MCF 10A (cell line): ENCODE data around the gene BAZ2A. TPM values are rescaled to one million over a fixed set of nuclear protein-coding genes. Genes with fewer than 3 reads are reported as not detected.

Source experiments
- BruUV-seq: library from RNA; stranded (reverse); fragments of 400-500 nt; replicated peaks from 2 replicates; lab custom pipeline; 2021; lab: Mats Ljungman, UMichigan
- CTCF ChIA-PET: fragments of 300-600 bp; sonication (Branson Sonifier 250); formaldehyde crosslinking; extraction: SDS; loops from one replicate; lab custom pipeline; 2021; ENCODE audit warnings: antibody characterized with exemption, inconsistent platforms; lab: Yijun Ruan, JAX
- POLR2A ChIA-PET: fragments of 300-600, 350-650 bp; sonication (Branson Sonifier 250); formaldehyde crosslinking; extraction: SDS; loops from one replicate; lab custom pipeline; 2020; ENCODE audit warnings: antibody characterized with exemption, inconsistent platforms; lab: Yijun Ruan, JAX
- DNase-seq: peaks from one replicate; pipeline ENCODE4 v3.0.0-alpha.2; 2018; ENCODE audit not compliant: unreplicated experiment
- H3K27ac Mint-ChIP-seq: one replicate; pipeline ENCODE4 v1.8.0; 2022; ENCODE audit warnings: mild to moderate bottlenecking, low read depth, mixed read lengths; ENCODE audit not compliant: unreplicated experiment
- H3K27me3 Mint-ChIP-seq: one replicate; pipeline ENCODE4 v1.8.0; 2022; ENCODE audit warnings: mixed read lengths; ENCODE audit not compliant: insufficient read depth, unreplicated experiment
- H3K36me3 Mint-ChIP-seq: one replicate; pipeline ENCODE4 v1.8.0; 2022; ENCODE audit warnings: mild to moderate bottlenecking, moderate library complexity, mixed read lengths; ENCODE audit not compliant: insufficient read depth, unreplicated experiment
- H3K4me1 Mint-ChIP-seq: one replicate; pipeline ENCODE4 v1.8.0; 2022; ENCODE audit warnings: mixed read lengths; ENCODE audit not compliant: insufficient read depth, unreplicated experiment
- H3K4me3 Mint-ChIP-seq: one replicate; pipeline ENCODE4 v1.8.0; 2022; ENCODE audit warnings: mild to moderate bottlenecking, moderate library complexity, mixed read lengths; ENCODE audit not compliant: unreplicated experiment
- H3K9me3 Mint-ChIP-seq: one replicate; pipeline ENCODE4 v1.8.0; 2022; ENCODE audit warnings: mixed read lengths; ENCODE audit not compliant: unreplicated experiment
- intact Hi-C: fragments of 100-400 bp; cut with micrococcal nuclease; formaldehyde crosslinking; loops from 2 replicates; pipeline ENCODE4 v1.14.1; 2022
- total RNA-seq: library from RNA; stranded (reverse); gene quantifications from 2 replicates; pipeline ENCODE4 v1.2.3, GENCODE V29; 2022
- TF ChIP-seq, protein P1 (sequence below): fragments of 200-600 bp; IDR thresholded peaks from one replicate; pipeline ENCODE4 v1.8.0; 2022; ENCODE audit warnings: antibody characterized with exemption, mild to moderate bottlenecking; ENCODE audit not compliant: unreplicated experiment

Gene BAZ2A
- total RNA-seq, 1 experiment from 2014 or later, result 87.3 TPM

DNA sequence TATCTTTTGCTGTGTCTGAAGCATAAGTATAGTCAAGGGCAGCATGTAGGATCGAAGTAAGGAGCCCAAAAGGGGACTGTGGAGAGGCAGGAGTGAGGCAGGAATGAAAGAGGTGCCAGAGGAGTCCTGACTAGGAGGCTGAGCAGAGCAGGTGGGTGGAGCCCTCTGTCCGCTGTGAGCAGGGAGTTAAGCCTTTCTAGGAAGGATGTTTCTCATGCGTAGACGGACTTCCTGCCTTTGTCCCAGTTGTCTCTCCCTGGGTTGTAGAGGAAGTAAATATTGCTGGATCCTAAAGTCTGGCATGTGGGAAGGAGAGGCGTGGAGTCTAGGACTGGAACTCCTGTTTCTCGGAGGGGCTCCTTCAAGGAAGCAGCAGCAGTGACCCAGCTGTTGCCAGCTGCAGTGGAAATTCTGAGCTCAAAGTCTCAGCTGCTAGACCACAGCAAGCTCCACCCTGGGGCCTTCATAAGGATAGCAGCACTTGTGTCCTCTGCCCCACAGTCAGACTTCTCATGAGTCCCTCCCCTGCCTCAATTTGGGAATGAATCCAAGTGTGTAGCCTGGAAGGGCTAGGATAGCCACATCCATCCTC lies 64.5 kb downstream of the BAZ2A start:
- H3K9me3 Mint-ChIP-seq, result no peaks in the 10 kb centered on the region
- DNase-seq, result no peak
- POLR2A ChIA-PET, result interaction anchor here (0.9 kb wide), 1 partner anchor 51 kb away, joined by 3 read pairs; no protein-coding TSS in a partner anchor
- no TSS peak for BruUV-seq
- H3K4me3 Mint-ChIP-seq, result no peak overlapping the region
- no peaks in the 10 kb centered on the region for H3K27me3 Mint-ChIP-seq
- peaks cover 17% of the 10 kb centered on the region for H3K4me1 Mint-ChIP-seq
- H3K27ac Mint-ChIP-seq, result no peak overlapping the region
- TF ChIP-seq, protein P1, sequence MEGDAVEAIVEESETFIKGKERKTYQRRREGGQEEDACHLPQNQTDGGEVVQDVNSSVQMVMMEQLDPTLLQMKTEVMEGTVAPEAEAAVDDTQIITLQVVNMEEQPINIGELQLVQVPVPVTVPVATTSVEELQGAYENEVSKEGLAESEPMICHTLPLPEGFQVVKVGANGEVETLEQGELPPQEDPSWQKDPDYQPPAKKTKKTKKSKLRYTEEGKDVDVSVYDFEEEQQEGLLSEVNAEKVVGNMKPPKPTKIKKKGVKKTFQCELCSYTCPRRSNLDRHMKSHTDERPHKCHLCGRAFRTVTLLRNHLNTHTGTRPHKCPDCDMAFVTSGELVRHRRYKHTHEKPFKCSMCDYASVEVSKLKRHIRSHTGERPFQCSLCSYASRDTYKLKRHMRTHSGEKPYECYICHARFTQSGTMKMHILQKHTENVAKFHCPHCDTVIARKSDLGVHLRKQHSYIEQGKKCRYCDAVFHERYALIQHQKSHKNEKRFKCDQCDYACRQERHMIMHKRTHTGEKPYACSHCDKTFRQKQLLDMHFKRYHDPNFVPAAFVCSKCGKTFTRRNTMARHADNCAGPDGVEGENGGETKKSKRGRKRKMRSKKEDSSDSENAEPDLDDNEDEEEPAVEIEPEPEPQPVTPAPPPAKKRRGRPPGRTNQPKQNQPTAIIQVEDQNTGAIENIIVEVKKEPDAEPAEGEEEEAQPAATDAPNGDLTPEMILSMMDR, result no peak
- CTCF ChIA-PET, result no interaction called here
- intact Hi-C loops, result no loop called here
- H3K36me3 Mint-ChIP-seq, result peaks cover 42% of the 10 kb centered on the region

DNA sequence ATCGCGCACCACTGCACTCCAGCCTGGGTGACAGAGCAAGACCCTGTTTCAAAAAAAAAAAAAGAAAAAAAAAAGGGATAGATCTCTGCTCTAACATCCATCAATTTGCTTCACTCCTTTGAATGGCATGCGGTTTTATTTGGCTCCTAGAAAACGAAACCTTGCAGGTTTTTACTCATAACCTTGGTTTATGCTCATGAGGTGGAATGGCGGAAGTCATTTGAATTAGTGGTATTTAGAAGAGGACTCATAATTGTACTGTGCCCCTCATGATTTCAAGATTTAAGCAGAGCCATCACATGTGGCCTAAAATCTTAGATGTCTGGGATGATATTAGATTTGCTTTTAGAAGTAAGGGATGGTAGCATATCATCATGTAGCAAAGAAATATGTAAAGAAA lies 79.1 kb downstream of the BAZ2A start:
- POLR2A ChIA-PET, result no interaction called here
- peaks cover 5% of the 10 kb centered on the region for H3K4me1 Mint-ChIP-seq
- H3K27ac Mint-ChIP-seq, result no peak overlapping the region
- BruUV-seq, result no TSS peak
- no peaks in the 10 kb centered on the region for H3K9me3 Mint-ChIP-seq
- TF ChIP-seq, protein P1, result no peak
- H3K36me3 Mint-ChIP-seq, result peaks cover 20% of the 10 kb centered on the region
- no peaks in the 10 kb centered on the region for H3K27me3 Mint-ChIP-seq
- intact Hi-C loops, result no loop called here
- no peak overlapping the region for H3K4me3 Mint-ChIP-seq
- DNase-seq, result no peak
- CTCF ChIA-PET, result interaction anchor here (0.6 to 0.9 kb wide), 2 partner anchors 37 to 48 kb away, joined by 3 to 5 read pairs; no protein-coding TSS in a partner anchor

DNA sequence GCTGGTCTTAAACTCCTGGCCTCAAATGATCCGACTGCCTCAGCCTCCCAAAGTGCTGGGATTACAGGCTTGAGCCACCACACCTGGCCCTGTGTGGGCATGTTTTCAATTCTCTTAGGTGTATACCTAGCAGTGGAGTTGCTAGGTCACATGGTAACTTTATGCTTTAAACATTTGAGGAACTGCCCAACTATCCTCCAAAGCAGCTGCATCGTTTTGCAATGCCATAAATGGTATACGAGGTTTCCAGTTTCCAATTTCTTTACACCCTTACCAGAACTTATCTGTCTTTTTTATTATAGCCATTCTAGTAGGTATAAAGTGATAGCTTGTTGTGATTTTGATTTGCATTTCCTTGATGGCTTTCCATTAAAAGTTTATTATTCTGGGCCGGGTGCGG lies 83.4 kb downstream of the BAZ2A start:
- no peak overlapping the region for H3K27ac Mint-ChIP-seq
- no peak for DNase-seq
- intact Hi-C loops, result no loop called here
- no peaks in the 10 kb centered on the region for H3K27me3 Mint-ChIP-seq
- CTCF ChIA-PET, result interaction anchor here (0.6 kb wide), 1 partner anchor 26 kb away, joined by 3 read pairs; no protein-coding TSS in a partner anchor
- BruUV-seq, result no TSS peak
- no peak overlapping the region for H3K4me3 Mint-ChIP-seq
- TF ChIP-seq, protein P1, result no peak
- no peaks in the 10 kb centered on the region for H3K9me3 Mint-ChIP-seq
- no peaks in the 10 kb centered on the region for H3K4me1 Mint-ChIP-seq
- POLR2A ChIA-PET, result interaction anchor here (0.6 kb wide), 1 partner anchor 38 kb away, joined by 4 read pairs; no protein-coding TSS in a partner anchor
- H3K36me3 Mint-ChIP-seq, result peaks cover 16% of the 10 kb centered on the region

Other genes with a start within 250 kb of the BAZ2A start
- 10.1 and 14.0 TPM in 2 replicates for gene TIMELESS, start 180.9 kb downstream of the BAZ2A start, total RNA-seq
- gene MIP, start 175.7 kb downstream of the BAZ2A start, total RNA-seq, result not detected in 2 replicates
- gene SPRYD4, start 161.7 kb downstream of the BAZ2A start, total RNA-seq, result 3.5 and 3.9 TPM in 2 replicates
- 3.9 and 4.8 TPM in 2 replicates for gene GLS2, start 142.2 kb downstream of the BAZ2A start, total RNA-seq
- gene RBMS2, start 108.5 kb downstream of the BAZ2A start, total RNA-seq, result 34.9 and 62.7 TPM in 2 replicates
- gene ATP5F1B, start 15.7 kb upstream of the BAZ2A start, total RNA-seq, result 719 and 909 TPM in 2 replicates
- 212 and 228 TPM in 2 replicates for gene PTGES3, start 58.0 kb upstream of the BAZ2A start, total RNA-seq
- 1,274 and 1,490 TPM in 2 replicates for gene NACA, start 95.0 kb upstream of the BAZ2A start, total RNA-seq
- 3.5 and 7.8 TPM in 2 replicates for gene PRIM1, start 122.0 kb upstream of the BAZ2A start, total RNA-seq
- 0.37 and 1.3 TPM in 2 replicates for gene HSD17B6, start 133.0 kb upstream of the BAZ2A start, total RNA-seq